GM12801 (cell line): ENCODE measurements around the gene NXPE3.

ENCODE experiments used
- CTCF ChIP-seq: IDR thresholded peaks from one replicate; pipeline ENCODE4 v1.5.1; 2011; ENCODE audit warnings: control low read depth; ENCODE audit not compliant: insufficient read length; ENCODE audit errors: extremely low read depth

The NXPE3 gene

GRCh38 chr3:101779047-101779821, at the start of gene NXPE3:
Gene NXPE3, plus strand, starts transcription at chr3:101779211. Its CDS starts 6,386 bp downstream, at chr3:101785597.
- TF ChIP-seq CTCF, result no peak

- TF ChIP-seq CTCF, result no peak
Measured at GRCh38 chr3:101729586-101729985, 49.4 kb upstream of the NXPE3 start.

- TF ChIP-seq CTCF, result no peak
Measured at GRCh38 chr3:101730839-101731238, 48.2 kb upstream of the NXPE3 start.

- no peak for TF ChIP-seq CTCF
Measured at GRCh38 chr3:101732240-101732641, 46.8 kb upstream of the NXPE3 start.

GRCh38 chr3:101735833-101736232, 43.2 kb upstream of the NXPE3 start:
- no peak for TF ChIP-seq CTCF

- TF ChIP-seq CTCF, result no peak
Measured at GRCh38 chr3:101744811-101745210, 34.2 kb upstream of the NXPE3 start.

GRCh38 chr3:101758224-101758623, 20.8 kb upstream of the NXPE3 start:
- TF ChIP-seq CTCF, result no peak
